ENCODE results near the gene GPC6.
A peak's percentile ranks its signal among the peaks of the same experiment; 100 is the strongest.

Gene GPC6

DNA sequence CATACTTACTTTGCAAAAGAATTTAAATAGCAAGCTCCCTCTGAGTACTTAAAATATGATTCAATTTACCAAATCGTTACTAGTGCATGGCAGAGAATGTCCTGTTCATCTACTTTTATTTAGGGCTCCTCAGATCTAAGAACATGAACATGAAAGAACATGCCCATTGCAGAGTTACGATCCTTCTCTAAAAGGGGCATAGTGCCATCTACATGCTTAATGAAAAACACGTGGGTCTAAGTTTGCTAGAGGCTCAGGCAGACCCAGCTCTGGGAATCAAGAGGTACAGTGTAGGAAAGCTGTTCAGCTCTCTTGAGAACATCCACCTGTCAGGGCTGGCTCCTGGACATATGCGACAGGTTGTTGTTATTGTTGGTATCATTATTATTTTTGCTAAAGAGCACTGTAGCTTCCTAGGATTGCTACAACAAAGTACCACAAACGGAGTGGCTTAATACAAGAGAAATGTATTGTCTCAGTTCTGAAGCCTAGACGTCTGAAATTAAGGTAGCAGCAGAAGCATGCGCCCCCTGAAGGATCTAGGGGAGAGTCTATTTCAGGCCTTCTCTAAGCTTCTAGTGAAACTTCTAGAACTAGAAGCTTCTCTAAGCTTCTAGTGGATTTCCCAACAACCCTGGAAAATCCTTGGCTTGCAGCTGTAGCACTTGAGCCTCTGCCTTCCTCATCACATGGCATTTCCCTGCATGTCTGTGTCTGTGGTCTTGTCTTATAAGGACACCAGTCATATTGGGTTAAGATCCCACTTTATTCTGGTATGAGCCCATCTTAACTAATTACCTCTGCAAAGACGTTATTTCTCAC lies 1119.0 kb downstream of the GPC6 start:
- peak in 1 of 2 experiments; percentile 3 for DNase-seq

DNA sequence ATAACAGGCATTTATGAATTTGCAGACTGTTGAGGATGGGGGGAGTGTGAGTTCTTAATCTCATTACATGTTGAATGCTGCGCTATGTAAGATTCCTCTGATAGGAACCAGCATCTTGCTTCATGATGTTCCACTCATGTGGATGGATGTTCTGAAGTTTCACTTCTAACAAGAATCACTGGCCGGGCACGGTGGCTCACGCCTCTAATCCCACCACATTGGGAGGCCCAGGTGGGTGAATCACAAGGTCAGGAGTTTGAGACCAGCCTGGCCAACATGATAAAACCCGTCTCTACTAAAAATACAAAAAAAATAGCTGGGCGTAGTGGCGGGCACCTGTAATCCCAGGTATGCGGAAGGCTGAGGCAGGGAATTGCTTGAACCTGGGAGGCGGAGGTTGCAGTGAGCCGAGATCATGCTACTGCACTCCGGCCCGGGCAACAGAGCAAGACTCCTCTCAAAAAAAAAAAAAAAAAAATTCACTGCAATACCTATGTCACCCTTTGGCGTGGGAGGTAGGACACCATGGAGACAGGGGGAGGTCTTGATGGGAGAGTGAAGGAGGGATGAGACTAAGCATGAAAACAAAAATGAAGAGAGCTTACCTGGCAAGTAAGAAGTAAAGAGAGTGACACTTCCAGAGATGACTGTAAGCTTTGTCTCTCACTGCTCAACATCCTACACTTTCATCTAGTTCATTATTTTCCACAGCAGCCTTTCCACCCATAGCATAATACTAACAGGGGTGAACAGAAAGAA lies 1119.8 kb downstream of the GPC6 start:
- DNase-seq = no peak

DNA sequence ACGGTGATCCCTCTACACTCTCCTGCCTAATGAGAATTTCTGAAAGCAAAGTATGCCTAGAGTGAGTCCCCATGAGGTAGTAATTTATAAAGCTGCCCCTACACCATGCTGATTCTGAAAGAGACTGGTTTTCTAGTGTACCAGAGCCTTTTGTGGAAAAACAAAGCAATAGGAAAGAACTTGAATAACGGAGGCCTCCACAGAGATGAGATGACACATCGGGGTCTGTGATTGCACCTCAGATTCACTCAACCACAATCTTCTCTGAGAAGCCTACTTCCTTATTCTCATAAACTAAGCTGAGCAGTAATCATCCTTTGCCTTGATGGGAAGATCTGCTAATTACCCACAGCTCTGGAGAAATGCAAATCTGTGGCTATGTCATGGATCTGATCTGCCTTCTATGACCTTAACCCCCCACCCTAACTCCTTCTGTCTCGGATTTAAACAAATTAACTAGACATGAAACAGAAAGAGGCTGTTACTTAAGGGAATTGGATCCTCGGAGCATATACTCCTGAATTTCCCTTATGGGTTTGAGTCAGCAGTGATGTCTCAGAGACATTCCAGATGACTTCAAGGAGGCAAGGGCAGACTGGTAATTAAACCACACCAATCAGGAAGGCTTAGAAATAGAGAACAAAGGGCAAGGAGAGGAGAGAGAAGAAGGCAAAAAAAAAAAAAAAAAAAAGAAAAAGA lies 1124.8 kb downstream of the GPC6 start:
- DNase-seq = peak; percentile 50 to 56

DNA sequence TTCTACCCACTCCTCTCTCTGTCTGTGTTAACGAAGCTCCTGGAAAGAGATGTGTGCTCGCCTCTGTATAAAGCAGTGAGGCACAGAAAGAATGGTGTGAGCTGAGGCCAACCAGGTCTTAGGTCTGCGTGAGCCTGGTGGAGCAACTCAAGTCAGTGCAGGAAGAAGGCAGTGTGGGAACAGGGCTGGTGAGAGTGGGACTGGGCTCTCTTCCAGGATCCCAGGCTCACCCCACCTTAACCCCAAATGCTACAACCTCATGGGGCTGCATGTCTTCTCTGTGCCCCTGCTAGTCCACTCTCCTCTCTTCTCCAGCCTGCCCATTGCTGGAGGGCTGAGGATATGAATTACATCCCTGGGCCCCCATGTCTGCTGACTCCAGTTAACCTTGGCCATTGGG lies 1125.5 kb downstream of the GPC6 start:
- no peak for DNase-seq

DNA sequence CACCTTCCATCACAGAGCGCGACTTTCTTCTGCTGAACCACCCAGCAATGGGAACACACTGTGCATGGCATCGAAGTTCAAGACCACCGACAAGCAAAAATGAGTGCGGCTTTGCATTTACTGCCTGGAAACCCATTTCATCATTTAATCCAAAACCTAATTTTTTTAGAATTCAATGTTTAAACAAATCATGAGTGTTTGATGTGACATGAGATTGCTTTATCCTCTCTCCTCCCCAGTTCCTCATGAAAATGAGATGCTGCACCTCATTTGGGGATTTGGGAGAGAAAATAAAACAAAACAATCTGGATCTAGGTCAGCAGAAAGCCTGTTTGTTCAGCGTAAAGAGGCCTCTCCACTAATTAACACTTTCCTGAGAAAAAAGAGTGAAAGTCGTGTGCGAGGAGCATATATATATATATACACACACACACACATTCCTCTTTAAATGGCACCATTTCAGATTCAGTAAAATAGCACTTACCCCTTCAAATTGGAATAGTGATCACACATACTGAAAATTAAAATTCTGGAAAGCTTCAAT lies 1126.6 kb downstream of the GPC6 start:
- DNase-seq = no peak

DNA sequence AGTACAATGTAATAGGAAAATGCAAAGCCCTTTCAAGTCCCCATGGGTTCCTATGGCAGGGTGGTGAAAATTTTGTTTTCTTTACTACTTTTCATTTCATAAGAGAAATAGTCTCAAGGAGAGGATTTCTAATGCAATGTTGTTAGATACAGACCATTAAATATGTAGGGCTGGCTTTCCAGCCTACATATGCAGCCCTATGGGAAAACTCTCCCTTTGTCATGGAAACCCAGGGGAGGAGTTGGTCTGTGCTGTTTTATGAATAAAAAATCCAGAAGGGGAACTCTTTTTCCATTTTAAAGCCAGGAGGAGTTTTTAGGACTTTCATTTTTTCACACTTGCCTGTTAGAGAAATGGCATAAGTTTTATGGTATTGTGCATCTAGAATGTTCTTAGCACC lies 1133.3 kb downstream of the GPC6 start:
- no peak for DNase-seq

DNA sequence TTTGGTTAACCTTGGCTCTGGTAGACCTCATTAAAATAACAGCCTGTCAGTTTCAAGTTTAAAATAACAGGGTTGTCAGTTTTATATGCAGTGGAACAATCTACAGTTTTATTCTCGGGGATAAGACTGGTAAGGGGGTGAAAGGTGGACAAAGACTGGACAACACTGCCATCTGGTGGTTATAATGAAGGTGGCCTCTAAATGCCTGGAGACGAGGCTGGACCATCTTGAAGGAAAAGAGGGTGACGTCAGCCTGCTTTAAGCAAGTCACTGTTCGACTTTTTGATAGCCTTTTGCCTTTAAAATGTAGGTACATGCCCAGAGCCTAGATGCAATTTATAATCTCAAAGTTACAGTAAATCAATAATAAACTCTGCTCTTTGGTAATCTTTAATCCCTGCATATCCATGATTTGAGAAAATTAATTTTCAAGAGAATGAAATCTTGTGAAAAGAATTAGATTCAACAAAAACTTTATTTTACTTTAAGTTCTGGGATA lies 1135.9 kb downstream of the GPC6 start:
- peak; percentile 81 to 90 for DNase-seq

DNA sequence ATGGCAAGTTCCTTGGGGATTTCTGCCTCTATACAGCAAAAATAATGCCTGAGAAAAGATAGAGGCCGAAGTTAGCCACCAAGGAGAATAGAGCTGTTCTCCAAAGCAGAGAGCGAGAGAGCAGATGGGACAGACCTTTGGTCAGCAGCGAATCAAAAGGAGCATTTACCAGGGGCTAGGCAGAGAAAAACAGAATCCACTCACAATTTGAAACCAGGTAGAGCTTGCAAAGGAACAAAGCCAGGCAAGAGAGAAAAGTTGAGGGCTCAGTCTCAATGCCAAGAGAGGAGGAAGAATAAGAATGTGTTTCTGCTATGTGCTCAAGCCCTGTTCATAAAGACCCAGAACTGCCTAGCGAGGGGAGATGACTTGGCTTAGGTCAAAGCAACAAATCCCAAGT lies 1140.1 kb downstream of the GPC6 start:
- DNase-seq = no peak

DNA sequence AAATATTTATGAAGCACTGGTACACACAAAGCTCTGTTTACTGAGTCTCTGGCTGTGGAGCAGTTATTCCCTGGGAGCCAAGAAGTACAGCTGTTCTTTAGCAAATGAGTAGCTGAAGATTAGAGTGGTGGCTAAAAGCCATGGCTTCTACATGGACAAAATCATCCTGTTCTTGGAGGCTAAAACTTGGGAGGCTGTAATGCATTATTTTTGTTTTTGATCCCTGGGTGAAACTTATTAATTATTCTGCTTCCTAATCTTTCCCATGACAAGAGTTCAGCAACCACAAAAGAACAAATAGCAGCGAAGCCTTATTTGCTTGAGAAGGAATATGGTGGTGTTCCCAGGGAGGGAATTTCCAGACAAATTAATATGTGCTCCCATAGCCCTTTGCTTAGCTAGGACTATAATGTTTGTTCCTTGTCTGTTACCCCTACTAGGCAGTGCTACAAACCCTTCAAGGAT lies 1143.4 kb downstream of the GPC6 start:
- DNase-seq = no peak

DNA sequence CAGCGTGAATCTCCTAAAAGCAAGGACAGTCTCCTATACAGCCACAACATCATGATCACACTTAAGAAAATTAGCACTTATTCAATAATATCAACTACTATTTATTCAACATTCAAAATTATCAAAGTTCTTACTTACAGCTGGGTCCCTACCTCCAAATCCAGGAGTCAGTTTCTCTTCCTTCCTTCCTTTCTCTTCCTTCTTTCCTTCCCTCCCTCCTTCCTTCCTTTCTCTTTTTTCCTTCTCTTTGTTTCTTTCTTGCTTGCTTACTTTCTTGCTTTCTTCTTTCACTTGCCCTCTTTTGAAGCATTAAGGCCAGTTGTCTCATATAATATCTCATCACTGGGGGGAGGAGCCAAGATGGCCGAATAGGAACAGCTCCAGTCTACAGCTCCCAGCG lies 1145.2 kb downstream of the GPC6 start:
- no peak for DNase-seq

DNA sequence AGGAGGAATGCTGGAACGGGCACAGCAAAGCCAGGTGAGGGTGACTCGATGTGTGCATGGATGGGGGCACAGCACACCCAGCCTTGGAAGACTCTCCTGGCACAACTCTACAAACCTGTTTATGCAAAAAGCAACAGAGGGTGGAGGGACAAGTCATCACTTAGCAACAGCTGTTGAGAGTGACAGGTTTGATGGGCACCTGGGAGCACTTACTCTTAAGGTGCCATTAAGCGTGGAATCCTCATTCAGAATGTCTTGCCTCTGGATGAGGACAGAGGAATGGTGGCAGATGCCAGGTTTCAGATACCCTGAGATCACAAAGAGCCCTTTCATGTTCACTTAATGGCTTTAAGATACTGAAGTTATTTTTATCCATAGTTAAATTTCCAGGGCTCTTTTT lies 1155.9 kb downstream of the GPC6 start:
- DNase-seq = no peak

DNA sequence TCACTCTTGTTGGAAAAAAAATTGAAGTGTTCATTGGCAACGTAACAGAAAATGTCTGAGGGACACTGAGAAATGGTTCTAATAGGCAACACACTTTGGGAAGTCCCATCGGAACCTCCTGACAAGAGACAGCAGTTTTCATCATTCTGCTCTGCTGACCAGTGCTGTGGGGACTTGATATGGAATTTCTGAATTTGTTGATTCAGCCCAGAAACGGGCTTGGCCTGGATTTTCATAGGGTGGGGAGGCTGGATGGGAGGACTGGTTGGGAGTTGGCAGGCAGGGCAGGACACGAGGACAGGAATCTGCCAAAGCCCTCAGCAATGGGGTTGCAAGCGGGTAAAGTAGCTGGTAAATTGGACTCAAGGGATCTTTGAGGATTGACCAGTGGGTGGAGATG lies 1156.4 kb downstream of the GPC6 start:
- no peak for DNase-seq

DNA sequence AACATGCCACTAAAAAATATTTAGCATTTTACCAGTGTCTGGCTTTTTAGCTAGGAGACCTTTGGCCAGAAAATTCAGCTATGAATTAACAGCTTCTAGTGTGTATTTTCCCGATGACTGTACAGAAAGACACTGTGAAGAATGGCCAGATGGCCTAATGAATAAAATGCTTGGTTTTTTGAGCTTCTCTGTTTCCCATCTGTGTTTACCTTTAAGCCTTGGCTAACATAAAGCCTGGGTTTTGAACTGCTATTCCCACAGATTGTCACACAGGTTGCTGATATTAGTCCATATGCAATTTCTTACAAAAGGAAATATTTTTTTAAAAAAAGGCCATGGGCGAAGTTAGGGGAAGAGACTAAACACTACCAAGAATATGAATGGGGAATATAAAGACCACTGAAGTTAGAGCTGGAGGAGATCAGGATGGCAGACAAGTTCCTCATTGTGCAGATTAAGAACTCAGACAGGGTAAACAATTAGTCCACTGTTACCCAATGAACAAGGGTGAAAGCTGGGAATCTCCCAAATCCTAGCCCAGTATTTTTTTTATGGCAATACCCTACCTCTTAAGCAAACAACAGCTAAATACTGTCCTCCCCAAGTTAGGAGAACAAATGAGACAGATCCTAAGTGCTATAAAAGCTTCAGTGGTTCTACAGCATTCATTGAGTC lies 1157.8 kb downstream of the GPC6 start:
- no peak for DNase-seq

DNA sequence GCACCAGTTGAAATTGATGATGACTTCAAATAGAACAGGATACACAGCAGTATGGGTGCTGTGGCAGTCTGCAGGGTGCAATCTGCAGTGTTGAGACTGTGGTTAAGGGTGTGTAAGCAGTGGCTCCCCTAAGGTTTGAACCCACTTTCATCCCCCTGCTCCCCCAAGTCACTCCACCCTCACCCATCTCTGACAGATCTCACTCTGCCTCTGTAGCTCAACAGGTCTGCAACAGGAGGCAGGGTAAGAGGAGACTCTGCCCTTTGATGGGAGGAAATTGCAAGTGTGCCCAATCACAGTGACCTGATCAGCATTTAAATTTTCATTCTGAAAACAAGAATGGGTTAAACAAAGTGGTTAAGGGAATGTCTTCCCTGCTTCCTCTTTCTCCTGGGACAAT lies 1160.4 kb downstream of the GPC6 start:
- no peak for DNase-seq

DNA sequence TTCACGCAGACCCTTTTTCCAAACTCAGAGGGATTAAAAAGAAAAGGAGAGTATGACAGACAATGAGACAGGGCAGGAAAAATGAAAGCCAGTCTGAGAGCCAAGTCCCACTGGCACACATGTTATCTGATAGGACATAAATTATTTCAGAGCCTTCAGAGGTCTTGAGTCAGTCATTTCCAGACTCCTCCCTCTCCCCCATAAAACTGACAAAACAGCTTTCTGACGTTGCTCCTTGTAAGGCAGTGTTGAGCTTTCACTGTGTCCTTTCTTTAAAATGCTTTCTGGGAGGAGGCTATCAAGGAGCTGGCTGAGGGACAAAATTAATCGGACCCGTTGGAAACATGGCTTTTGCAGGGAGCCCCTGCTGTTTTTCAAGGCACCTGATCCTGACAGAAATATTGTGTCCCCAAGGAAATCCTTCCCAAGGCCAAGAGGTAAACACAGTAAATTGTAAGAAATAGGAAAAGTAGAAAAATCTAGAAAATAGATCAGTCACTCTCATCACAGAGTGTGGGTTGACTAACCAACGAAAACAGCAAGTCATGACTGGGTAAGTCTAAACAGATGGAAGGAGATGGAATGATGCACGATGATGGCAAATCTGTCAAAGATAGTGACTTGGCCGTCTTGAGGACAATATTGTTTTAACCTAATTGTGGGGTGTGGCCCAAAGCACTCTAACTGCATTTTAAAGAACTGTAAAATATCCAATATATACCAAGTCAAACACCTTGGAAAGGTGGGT lies 1163.2 kb downstream of the GPC6 start:
- DNase-seq = no peak

DNA sequence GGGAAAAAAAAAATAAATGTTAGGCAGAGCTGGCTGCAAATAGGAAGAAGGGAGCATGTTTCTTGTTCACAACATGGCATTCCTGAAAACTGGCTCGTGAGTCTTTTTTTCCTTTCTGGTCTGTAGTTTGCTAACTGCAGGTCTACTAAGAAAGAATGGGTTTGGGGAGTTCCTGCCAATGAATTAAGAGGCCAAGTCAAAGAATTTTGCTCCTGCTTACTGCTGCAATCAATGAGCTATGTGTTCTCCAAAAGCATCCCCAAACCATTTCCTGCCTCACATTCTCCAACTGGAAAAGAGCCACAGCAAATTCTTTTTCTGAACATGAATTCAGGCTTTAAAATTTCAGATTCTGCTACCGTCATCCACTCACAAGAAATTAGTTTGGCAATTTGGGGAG lies 1164.3 kb downstream of the GPC6 start:
- no peak for DNase-seq

DNA sequence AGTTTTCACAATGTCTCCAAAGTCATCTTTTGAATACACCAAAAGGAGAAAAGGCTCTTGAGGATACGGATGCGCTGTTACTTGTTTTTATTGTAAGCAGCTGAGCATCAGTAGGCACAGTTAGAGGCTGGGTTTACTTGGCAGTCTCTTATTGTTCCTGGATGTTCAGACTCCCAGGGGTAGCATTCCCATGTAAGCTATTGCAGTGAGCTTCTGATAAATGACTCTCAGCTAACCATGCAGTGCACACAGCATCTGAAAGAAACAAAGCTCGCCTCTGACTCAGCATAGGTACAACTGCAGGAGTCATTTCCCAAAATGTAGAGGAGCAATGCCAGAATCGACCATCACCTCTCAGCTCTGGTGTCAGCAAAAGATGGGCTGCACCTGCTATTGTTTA lies 1168.1 kb downstream of the GPC6 start:
- no peak for DNase-seq

DNA sequence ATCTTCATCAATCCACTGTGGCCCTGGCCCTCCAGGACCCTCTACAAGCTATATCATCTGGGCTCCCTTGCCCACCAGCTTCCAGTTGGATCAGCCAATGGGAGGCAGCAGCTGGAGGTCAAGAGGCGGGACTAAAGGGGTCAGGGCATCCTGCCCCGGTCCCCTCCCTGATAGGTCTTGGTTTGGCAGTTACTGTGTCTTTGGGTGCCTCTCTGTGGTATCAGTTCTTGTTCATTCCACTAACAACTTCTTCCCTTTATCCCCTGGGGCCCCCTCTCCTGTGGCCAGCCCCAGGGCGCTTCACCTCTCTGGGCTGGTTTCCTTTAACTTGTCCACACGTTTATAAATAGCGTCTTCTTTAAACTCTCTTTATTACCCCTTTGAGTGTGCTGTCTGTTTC lies 1169.3 kb downstream of the GPC6 start:
- no peak for DNase-seq

DNA sequence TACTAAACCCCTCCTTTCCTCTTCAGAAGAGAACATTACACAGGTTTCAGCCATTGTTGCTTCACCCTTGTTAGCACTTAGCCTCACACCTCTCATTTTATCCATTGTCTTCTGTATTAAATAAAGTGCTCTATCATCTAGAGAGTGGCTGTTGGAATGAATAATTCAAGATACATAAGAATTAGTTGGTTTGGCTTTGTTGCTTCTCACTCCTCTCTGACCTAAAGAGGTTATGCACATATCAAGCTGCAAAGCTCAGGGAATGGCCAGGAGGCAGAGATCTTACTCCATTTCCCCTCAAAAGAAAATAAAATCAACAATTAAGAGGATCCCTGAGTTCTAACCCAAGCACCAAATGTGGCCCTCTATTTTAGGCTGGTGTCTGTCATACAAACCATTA lies 1173.2 kb downstream of the GPC6 start:
- no peak for DNase-seq

DNA sequence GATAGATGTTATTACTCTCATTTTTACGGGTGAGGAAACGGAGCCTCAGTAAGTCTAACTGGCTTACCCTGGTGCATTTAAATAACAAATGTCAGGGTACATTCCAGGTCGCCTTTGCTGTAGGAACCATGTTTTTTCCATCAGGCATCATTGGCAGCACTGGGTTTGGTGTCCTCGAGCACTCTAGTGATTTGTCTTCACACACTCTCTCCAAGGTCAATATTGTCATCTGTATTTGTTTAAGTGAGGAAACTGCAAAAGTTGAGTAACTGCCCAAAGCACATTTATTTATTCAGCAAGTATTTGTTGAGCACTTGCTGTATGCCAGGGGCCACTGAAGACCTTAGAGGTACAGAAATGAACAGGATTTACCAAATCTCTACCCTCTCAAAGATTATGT lies 1174.3 kb downstream of the GPC6 start:
- DNase-seq = no peak

DNA sequence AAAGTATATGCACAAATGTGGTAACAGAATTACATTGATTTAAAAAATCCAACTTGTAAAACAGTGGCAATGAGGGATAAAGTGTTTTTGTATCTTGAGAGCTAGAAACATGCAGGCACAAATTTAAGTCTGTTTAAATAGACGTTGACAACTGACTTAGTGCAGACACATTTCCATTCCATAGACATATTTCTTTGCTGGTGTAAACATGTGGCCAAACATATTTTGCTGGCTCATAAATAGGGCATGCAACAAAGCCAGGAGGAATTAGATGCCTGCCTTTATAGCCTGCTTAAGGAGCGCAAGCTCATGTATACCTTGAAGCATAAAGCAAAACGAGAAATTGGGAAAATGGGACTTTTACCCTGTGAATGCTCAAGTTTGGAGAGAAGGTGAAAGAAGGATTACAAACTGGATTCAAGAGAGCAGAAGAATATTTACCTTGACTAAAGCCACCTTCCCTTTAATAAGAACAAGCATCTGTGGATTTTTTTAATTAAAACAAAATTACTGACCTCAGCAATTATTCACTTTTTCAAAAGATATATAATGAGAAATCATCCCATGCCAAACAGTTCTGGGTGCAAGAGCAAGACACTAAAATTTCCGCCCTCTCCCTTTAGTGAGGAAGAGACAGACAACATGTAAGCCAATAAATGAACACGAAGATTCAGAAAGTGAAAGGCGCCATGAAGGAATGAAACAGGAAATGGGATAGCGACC lies 1181.9 kb downstream of the GPC6 start:
- DNase-seq = no peak
